PFSK-1 (cell line): ENCODE measurements around the gene CNOT4.

ENCODE experiments used
- POLR2AphosphoS5 ChIP-seq: IDR thresholded peaks from 2 replicates; pipeline ENCODE4 v1.6.1; 2012; ENCODE audit warnings: low read depth, mild to moderate bottlenecking, control low read depth, low read length, moderate library complexity
- REST ChIP-seq, 2 experiments: IDR thresholded peaks; 2 replicates each; pipeline versions ENCODE4 v1.6.1 to v1.8.0; 2011 to 2012; ENCODE audit warnings: low read depth in 2 of 2, low read length in 2 of 2, control low read depth in 1 of 2, inconsistent platforms in 1 of 2, mild to moderate bottlenecking in 1 of 2, moderate library complexity in 1 of 2; ENCODE audit not compliant: insufficient read depth in 1 of 2
- SIN3A ChIP-seq: IDR thresholded peaks from 2 replicates; pipeline ENCODE4 v1.6.1; 2012; ENCODE audit warnings: mild to moderate bottlenecking, low read length, moderate library complexity, borderline replicate concordance; ENCODE audit not compliant: insufficient read depth

- no peak for TF ChIP-seq POLR2AphosphoS5
- no peak for TF ChIP-seq SIN3A
- TF ChIP-seq REST (IDR thresholded peaks at IDR 0.05; ENCODE audit: insufficient read depth in 1 of 2, low read depth in 2 of 2, low read length in 2 of 2): no peak
Measured at GRCh38 chr7:135463908-135464307, 46.0 kb downstream of the CNOT4 start.
